ENCODE results near the gene KRT34. TPM values are rescaled to one million over a fixed set of nuclear protein-coding genes. Genes with fewer than 3 reads are reported as not detected.

KRT34 gene
- total and polyA plus RNA-seq, 2 experiments from 2014 or later, result not detected

DNA sequence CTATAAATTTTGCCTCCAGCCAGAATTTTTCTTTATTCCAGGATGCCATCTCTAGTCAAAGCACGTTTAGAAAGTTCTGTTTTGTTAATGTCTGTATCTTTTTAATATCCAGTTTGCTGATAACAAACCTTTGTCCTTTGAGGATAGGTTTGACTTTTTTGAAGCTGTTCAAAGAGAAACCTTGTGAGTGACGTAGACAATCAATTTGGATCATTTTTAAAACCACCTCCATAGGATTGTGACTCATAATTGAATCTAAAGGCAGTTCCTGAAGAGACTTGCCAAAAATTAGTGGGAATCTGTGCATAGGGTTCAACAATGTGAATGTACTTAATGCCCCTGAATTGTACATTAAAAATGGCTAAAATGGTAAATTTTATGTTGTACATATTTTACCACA lies 9.4 kb upstream of the KRT34 start (continued):
- TF ChIP-seq, protein P1, sequence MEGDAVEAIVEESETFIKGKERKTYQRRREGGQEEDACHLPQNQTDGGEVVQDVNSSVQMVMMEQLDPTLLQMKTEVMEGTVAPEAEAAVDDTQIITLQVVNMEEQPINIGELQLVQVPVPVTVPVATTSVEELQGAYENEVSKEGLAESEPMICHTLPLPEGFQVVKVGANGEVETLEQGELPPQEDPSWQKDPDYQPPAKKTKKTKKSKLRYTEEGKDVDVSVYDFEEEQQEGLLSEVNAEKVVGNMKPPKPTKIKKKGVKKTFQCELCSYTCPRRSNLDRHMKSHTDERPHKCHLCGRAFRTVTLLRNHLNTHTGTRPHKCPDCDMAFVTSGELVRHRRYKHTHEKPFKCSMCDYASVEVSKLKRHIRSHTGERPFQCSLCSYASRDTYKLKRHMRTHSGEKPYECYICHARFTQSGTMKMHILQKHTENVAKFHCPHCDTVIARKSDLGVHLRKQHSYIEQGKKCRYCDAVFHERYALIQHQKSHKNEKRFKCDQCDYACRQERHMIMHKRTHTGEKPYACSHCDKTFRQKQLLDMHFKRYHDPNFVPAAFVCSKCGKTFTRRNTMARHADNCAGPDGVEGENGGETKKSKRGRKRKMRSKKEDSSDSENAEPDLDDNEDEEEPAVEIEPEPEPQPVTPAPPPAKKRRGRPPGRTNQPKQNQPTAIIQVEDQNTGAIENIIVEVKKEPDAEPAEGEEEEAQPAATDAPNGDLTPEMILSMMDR (conservative IDR thresholded peaks at IDR 0.05; ENCODE audit: low read depth in 2 of 2), result no peak
- no peak for TF ChIP-seq JUNB (IDR thresholded peaks at IDR 0.05; ENCODE audit: unreplicated experiment)
- TF ChIP-seq EZH2 (IDR thresholded peaks at IDR 0.05; ENCODE audit: low read depth, unreplicated experiment), result no peak
- no peak for TF ChIP-seq CREB1 (CRISPR knock-in tag; IDR thresholded peaks at IDR 0.05; ENCODE audit: low read depth)

DNA sequence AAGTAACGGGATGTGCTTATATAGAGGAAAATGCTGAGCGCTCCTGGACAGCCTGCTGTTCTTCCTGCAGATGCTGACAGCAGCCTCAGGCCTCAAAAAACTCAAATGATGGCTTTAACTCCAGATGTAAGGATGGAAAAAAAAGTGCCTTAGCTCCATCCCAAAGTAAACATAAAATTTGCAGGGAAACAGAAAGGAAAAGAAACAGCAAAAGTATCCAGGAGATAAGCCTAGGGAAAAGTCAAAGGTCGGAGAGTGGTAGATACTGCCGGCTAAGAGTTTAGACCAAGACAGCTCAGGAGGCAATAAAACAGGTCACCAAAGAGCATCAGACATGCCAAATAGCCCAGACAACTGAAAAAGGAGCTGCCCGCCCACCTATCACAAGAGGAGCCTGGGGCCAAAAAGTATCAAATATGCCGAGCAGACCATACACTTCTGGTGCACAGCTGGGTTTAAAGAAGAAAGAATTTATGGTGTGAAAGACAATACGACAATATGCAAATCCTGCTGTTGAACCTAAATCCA lies 8.4 kb upstream of the KRT34 start:
- TF ChIP-seq, protein P2, sequence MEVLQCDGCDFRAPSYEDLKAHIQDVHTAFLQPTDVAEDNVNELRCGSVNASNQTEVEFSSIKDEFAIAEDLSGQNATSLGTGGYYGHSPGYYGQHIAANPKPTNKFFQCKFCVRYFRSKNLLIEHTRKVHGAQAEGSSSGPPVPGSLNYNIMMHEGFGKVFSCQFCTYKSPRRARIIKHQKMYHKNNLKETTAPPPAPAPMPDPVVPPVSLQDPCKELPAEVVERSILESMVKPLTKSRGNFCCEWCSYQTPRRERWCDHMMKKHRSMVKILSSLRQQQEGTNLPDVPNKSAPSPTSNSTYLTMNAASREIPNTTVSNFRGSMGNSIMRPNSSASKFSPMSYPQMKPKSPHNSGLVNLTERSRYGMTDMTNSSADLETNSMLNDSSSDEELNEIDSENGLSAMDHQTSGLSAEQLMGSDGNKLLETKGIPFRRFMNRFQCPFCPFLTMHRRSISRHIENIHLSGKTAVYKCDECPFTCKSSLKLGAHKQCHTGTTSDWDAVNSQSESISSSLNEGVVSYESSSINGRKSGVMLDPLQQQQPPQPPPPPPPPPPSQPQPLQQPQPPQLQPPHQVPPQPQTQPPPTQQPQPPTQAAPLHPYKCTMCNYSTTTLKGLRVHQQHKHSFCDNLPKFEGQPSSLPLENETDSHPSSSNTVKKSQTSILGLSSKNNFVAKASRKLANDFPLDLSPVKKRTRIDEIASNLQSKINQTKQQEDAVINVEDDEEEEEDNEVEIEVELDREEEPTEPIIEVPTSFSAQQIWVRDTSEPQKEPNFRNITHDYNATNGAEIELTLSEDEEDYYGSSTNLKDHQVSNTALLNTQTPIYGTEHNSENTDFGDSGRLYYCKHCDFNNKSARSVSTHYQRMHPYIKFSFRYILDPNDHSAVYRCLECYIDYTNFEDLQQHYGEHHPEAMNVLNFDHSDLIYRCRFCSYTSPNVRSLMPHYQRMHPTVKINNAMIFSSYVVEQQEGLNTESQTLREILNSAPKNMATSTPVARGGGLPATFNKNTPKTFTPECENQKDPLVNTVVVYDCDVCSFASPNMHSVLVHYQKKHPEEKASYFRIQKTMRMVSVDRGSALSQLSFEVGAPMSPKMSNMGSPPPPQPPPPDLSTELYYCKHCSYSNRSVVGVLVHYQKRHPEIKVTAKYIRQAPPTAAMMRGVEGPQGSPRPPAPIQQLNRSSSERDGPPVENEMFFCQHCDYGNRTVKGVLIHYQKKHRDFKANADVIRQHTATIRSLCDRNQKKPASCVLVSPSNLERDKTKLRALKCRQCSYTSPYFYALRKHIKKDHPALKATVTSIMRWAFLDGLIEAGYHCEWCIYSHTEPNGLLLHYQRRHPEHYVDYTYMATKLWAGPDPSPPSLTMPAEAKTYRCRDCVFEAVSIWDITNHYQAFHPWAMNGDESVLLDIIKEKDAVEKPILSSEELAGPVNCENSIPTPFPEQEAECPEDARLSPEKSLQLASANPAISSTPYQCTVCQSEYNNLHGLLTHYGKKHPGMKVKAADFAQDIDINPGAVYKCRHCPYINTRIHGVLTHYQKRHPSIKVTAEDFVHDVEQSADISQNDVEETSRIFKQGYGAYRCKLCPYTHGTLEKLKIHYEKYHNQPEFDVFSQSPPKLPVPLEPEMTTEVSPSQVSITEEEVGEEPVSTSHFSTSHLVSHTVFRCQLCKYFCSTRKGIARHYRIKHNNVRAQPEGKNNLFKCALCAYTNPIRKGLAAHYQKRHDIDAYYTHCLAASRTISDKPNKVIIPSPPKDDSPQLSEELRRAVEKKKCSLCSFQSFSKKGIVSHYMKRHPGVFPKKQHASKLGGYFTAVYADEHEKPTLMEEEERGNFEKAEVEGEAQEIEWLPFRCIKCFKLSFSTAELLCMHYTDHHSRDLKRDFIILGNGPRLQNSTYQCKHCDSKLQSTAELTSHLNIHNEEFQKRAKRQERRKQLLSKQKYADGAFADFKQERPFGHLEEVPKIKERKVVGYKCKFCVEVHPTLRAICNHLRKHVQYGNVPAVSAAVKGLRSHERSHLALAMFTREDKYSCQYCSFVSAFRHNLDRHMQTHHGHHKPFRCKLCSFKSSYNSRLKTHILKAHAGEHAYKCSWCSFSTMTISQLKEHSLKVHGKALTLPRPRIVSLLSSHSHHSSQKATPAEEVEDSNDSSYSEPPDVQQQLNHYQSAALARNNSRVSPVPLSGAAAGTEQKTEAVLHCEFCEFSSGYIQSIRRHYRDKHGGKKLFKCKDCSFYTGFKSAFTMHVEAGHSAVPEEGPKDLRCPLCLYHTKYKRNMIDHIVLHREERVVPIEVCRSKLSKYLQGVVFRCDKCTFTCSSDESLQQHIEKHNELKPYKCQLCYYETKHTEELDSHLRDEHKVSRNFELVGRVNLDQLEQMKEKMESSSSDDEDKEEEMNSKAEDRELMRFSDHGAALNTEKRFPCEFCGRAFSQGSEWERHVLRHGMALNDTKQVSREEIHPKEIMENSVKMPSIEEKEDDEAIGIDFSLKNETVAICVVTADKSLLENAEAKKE (CRISPR knock-in tag; IDR thresholded peaks at IDR 0.05), result no peak
- no peak for TF ChIP-seq NANOG (IDR thresholded peaks at IDR 0.05; ENCODE audit: borderline replicate concordance)
- TF ChIP-seq ZNF114 (CRISPR knock-in tag; IDR thresholded peaks at IDR 0.05), result no peak
- no peak overlapping the region for H2AFZ ChIP-seq
- H3K27me3 ChIP-seq (ENCODE audit: insufficient read depth), result no peaks in the 10 kb centered on the region
- no peaks in the 10 kb centered on the region for H3K4me1 ChIP-seq (ENCODE audit: insufficient read depth)
- H3K4me3 ChIP-seq, result no peak overlapping the region
- Mint-ChIP-seq H3K9me3 (peaks cover 9% of the 10 kb centered on the region; the same call in 2 of the 3 replicates), H3K27me3 (ENCODE audit: insufficient read depth, low read depth, poor library complexity) (no peaks in the 10 kb centered on the region), H3K4me1 (no peaks in the 10 kb centered on the region), H3K36me3 (ENCODE audit: low read depth) (no peaks in the 10 kb centered on the region; the same call in 2 of the 3 replicates), H3K27ac (no peak overlapping the region), H3K4me3 (no peak overlapping the region)
- H3K36me3 ChIP-seq (ENCODE audit: insufficient read depth), result no peaks in the 10 kb centered on the region
- H3K79me2 ChIP-seq (replicated peaks; ENCODE audit: insufficient read depth), result no peaks in the 10 kb centered on the region
- H3F3A ChIP-seq (replicated peaks; ENCODE audit: low read depth), result no peaks in the 10 kb centered on the region
- H3K9me2 ChIP-seq (ENCODE audit: insufficient read depth), result peaks cover 9% of the 10 kb centered on the region
- H4K20me1 ChIP-seq (replicated peaks; ENCODE audit: insufficient read depth), result no peaks in the 10 kb centered on the region
- H3K4me2 ChIP-seq, result no peak overlapping the region
- DNase-seq (ENCODE audit: low spot score) (no peak), ATAC-seq (no peak)
- no peak overlapping the region for H3K27ac ChIP-seq (ENCODE audit: low read depth)
